Epithelial cell of proximal tubule (primary cell): Measurements from ENCODE around the gene IRF2. TPM values are rescaled to one million over a fixed set of nuclear protein-coding genes. Genes with fewer than 3 reads are reported as not detected.

Source experiments
- DNase-seq: peaks from one replicate; pipeline ENCODE4 v3.0.0-alpha.2; 2011; ENCODE audit warnings: low read depth
- H3K4me3 ChIP-seq: 2 replicates; pipeline ENCODE4 v1.5.1; 2011; ENCODE audit warnings: low read depth, mild to moderate bottlenecking, low read length
- total RNA-seq: library from RNA; depleted of rRNA; stranded (reverse); fragments of >200 nt; gene quantifications from 2 replicates; pipeline ENCODE4 v1.2.3, GENCODE V29; 2015
- TF ChIP-seq, protein P1 (sequence below): conservative IDR thresholded peaks from 2 replicates; pipeline ENCODE4 v1.5.1; 2012; ENCODE audit warnings: low read depth, mild to moderate bottlenecking, low read length

Gene IRF2
- total RNA-seq: 19.5 and 22.5 TPM in 2 replicates

DNA sequence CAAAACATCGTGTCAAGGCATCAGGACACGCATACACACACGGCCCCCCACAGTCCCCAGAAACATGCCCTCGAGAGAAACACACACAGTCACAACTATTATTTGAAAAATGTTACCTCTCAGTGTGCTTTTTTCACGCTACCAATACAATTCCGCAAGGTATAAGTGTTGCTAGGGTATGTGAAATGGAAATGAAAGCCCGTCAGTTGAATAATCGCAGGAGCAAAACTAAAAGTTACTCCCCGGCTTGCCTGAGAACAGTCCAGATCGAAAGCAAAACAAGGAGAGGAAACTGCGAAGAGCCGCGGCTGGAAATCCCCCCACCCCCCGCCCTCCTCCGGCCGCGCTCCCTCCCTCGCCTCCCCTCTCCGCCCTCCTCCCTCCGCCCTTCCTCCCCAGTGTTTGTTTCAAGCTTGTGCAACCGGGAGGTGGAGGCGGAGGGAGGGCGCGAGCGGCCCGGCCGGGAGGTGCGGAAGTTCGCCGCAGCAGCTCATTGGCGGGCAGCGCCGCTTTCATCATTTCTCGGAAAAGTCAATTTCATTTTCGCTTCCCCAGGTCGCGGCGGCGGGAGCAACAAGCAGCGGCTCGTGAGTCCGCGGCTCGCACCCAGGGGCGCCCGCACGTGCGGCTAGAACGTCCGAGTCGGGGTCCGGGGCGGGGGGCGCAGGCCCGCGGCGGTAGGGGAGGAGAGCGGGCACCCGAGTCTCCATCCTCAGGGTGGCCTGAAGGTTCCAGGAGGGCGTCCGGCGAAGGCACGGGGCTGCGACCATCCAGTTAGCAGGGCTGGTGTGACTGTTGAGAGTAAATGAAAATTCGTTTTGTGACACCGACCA, at the start of gene IRF2:
Gene IRF2, minus strand, starts transcription at position 288 of the 833 bp plus-strand sequence. CDS start 45,486 bp downstream, outside the sequence.
- peak; percentile 63 for DNase-seq
- H3K4me3 ChIP-seq: peak within 1 kb of the TSS; percentile 64
- TF ChIP-seq, protein P1, sequence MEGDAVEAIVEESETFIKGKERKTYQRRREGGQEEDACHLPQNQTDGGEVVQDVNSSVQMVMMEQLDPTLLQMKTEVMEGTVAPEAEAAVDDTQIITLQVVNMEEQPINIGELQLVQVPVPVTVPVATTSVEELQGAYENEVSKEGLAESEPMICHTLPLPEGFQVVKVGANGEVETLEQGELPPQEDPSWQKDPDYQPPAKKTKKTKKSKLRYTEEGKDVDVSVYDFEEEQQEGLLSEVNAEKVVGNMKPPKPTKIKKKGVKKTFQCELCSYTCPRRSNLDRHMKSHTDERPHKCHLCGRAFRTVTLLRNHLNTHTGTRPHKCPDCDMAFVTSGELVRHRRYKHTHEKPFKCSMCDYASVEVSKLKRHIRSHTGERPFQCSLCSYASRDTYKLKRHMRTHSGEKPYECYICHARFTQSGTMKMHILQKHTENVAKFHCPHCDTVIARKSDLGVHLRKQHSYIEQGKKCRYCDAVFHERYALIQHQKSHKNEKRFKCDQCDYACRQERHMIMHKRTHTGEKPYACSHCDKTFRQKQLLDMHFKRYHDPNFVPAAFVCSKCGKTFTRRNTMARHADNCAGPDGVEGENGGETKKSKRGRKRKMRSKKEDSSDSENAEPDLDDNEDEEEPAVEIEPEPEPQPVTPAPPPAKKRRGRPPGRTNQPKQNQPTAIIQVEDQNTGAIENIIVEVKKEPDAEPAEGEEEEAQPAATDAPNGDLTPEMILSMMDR: no peak

DNA sequence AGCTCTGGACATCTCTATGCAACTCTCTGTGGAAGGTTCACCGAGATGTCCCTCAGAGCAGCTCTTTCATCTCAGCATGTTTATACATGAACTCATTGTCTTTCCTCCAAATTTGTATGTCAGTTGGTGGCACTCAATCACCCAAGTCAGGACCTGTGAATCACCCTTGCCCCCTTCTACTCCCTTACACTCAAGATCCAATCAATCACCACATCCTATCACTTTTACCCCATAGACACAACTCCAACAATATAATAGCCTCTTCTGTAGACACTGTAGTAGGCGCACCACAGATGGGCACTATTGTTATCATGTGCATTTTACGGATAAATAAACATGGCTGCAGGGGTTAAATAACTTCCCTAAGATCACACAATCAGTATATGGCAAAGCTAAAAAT, 41.3 kb upstream of the IRF2 start:
- TF ChIP-seq, protein P1: no peak
- no peak for DNase-seq
- H3K4me3 ChIP-seq: no peak overlapping the region

DNA sequence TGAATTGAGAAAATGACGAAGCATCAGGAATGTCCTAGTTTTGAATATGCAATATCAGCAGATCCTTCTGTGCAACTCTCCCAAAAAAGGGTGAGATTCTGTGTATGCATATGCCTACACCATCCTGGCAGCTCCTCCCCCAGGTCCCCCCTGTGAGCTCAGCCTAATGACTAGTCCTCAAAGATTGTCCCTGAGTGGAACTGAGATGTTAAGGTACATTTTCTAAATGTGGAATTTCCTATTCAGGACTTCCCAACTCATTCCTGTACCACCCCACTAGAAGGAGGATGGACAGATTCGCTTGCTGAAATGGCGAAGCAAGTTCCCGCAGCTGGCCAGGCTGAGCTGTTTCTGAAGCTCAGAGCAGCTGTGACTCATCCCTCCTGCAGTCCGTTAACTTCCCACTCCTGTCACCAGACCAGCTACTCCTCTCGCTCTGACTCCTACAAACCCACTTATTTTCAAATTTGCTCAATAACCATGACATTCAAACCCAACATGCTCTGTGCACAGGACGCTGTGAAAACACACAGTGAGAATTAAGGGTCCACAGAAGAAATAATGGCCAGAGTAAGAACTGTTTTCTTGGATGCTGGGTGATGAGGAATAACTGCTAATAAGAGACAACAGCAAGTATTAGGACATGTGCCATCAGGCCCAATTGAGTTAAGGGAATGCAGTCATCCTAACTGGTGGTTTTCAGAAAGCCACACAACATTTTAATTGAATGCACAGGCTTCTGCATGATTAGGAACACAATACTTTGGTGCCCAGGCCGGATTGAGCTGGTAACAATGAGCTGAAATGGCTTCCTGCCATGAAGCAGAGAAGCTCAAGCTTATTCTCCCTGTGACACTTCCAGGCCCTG, 40.0 kb upstream of the IRF2 start:
- no peak overlapping the region for H3K4me3 ChIP-seq
- DNase-seq: peak; percentile 22
- TF ChIP-seq, protein P1: no peak

DNA sequence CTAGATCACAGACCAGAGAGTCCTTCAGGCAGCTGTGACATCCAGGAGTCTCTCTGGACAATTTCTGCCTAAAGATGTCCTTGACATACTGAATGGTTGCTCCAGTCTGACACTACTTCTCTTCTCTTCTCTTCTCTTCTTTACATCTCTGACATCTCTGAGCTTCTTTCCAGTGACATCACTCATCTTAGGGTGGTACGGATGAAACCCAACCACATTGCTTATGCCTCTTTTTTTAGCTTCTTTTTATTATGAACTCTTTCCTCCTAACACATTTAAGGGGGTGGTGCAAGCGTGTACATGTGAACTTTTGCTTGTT, 39.4 kb upstream of the IRF2 start:
- TF ChIP-seq, protein P1: no peak
- no peak overlapping the region for H3K4me3 ChIP-seq
- no peak for DNase-seq

DNA sequence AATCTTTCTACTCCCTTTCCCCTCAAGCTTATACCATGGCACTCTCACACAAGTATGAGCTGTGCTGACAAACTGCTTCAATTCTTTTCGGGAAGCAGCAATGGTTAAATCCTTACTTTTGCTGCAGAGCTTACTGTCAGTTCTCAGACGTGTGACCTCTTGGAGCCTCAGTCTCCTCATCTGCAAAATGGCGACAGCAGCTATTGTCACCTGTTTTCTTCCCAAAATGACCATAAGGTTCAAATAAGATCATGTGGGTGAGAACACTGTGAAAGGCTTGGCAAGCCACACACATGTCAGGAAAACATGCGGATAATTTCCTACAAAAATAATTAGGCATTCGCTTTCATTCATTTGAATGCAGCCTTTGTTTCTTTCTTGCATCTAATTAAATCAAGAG, 36.8 kb upstream of the IRF2 start:
- no peak for DNase-seq
- no peak overlapping the region for H3K4me3 ChIP-seq
- TF ChIP-seq, protein P1: no peak

DNA sequence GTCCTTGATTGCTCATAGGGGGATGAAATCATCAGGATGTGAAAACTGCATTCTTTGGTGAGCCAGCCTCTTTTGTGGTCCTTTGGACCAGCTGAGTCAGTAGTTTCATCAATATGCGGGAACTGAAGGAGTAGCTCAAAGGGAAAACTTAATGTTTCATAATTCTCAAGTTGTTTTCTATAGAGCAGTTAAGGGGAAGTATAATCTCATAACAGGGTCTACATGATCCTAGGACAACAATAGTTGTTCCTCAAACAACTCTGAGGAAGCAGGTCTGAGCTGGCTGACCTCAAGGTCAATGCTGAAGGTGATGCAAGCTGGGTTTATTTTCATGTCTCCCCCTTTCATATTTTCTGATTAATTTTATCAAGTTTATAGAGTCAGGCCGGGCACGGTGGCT, 36.1 kb upstream of the IRF2 start:
- no peak for DNase-seq
- H3K4me3 ChIP-seq: no peak overlapping the region
- TF ChIP-seq, protein P1: no peak
